A549 (cell line): ENCODE measurements around the gene MYRF.

Source experiments
- CHD2 ChIP-seq: fragments of 150-350 bp; IDR thresholded peaks from 2 replicates; pipeline ENCODE4 v1.6.1; 2014; ENCODE audit warnings: low read length; ENCODE audit not compliant: partially characterized antibody
- CTCF ChIP-seq: fragments of >200 bp; sonication (Bioruptor Twin); formaldehyde crosslinking; IDR thresholded peaks from 3 replicates; pipeline ENCODE4 v1.5.1; 2016
- ESRRA ChIP-seq: fragments of 150-350 bp; IDR thresholded peaks from 2 replicates; pipeline ENCODE4 v1.6.1; 2014; ENCODE audit warnings: mild to moderate bottlenecking, low read length, borderline replicate concordance
- HDAC2 ChIP-seq: fragments of 200-600 bp; sonication (generic); IDR thresholded peaks from 2 replicates; pipeline ENCODE4 v1.6.1; 2016
- HOXB5 ChIP-seq: fragments of 250-450 bp; sonication (Bioruptor Pico); IDR thresholded peaks from 2 replicates; pipeline ENCODE4 v1.5.0; 2020; ENCODE audit warnings: mild to moderate bottlenecking, moderate library complexity
- JUN ChIP-seq, 2 experiments: fragments of >200 bp; sonication (Bioruptor Twin); formaldehyde crosslinking; IDR thresholded peaks; 2 replicates in 1 of 2; 3 replicates in 1 of 2; pipeline ENCODE4 v1.6.1; 2016 to 2017
- MAX ChIP-seq: IDR thresholded peaks from 2 replicates; pipeline ENCODE4 v1.6.1; 2012
- POLR2A ChIP-seq: IDR thresholded peaks from 2 replicates; pipeline ENCODE4 v1.6.1; 2012; ENCODE audit warnings: mild to moderate bottlenecking, low read length
- TP53 ChIP-seq: fragments of 250-450 bp; sonication (Bioruptor Pico); IDR thresholded peaks from 2 replicates; pipeline ENCODE4 v1.5.0; 2021; ENCODE audit warnings: mild to moderate bottlenecking, moderate library complexity

DNA sequence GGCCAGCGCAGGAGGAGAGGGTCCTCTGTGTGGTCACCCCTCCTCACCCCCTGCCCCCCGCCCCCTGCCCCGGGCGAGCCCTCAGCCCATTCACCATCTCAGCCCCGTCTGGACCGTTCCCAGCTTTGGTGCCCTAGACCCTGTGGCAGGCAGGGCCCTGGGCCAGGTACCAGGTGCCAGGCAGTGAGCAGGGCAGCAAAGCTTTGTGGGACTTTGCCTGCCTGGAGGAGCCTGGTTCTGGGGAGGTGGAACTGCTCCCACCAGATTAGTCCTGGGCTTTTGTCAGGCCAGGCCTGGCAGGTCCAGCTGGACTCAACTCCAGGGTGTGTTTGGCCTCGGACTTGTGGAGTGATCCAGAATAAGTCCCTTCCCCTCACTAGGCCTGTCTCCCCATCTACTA is 13.7 kb upstream of the MYRF start:
- TF ChIP-seq HDAC2 (no peak), CTCF (no peak), POLR2A (no peak), MAX (no peak), JUN (IDR thresholded peaks at IDR 0.05) (no peak), ESRRA (no peak), TP53 (CRISPR knock-in tag) (no peak), HOXB5 (CRISPR knock-in tag) (no peak), CHD2 (no peak)
